Fibroblast of the conjunctiva (primary cell): Measurements from ENCODE around the gene PRCD.

ENCODE experiments used
- DNase-seq: peaks from one replicate; pipeline ENCODE4 v3.0.0-alpha.2; 2010; ENCODE audit warnings: low read depth

Gene PRCD

DNA sequence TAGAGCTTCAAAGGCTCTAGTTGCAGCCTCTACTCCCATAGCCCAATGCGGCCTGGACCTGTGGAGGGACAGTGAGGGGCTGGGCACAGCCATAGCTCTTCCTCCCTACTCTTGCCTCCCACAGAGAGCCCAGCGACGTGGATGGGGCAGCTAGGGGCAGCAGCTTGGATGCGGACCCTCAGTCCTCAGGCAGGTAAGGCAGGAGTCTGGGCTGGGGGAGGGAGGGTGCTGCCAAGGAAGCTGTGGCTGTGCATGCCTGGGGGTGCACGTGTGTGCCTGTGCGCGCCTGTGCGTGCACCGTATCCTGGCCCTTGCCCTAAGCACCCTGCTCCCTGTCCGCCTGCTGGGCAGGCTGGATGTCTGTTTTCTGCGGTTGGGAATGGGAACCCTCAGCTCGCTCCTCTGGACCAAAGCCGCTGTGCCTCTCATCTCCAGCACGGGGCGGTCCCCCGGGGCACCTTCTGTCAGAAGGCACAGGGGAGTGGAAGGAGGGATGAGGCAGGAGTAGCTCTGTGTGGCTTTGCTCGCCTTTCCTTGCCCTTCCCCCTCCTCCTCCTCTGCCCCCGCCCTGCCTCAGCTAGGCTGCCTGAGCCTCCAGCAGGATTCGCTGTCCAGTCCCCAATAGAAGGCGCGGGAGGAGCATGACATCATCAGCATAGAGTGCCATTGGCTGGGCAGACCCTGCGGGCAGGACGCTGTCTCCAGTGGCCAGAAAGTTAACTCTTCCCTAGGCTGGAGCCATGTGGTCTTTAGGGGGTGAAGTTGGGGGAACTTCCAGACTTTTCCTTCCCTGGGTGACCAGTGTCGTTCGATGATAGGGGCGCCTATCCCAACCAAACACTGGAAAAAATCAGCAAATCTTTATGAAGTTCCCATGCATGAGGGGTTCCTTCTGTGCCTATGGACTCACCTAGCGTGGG, 797 bp downstream of the PRCD start:
- peak; percentile 88 for DNase-seq

DNA sequence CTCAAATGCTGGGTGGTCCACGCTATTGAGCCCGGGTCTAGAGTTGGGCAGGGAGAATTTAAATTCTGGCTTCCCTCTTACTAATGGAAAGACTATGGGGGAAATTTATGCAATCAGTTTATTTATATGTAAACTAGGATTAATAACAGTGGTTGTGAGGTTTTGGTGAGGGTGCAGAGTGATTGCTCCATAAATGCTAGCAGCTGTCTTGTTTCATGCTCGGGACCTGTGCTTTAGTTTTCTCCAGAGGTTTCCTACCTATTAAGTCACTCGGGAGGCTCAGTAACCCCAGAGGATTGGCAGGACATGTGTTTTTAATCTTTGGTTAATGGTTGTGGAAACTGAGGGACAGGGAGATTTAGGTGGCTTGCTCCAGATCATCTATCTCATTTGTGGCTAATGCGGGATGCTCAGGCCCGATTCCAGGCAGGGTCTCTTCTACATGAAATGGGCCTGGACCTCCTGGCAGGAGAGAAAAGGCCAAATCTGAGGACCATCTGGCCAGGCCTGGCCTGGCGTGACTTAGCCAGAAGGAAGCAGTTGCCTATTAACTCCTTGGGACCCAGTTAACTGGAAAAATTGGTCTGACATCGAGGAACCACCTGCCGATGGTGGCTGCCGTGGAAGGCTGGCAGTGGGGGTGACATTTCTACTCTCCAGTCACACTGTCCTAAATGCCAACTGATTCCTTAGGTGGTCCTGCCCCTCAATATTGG, 2.1 kb downstream of the PRCD start:
- no peak for DNase-seq

- no peak for DNase-seq
These were observed 2.7 kb downstream of the PRCD start for GRCh38 chr17:76542566-76542971.

DNA sequence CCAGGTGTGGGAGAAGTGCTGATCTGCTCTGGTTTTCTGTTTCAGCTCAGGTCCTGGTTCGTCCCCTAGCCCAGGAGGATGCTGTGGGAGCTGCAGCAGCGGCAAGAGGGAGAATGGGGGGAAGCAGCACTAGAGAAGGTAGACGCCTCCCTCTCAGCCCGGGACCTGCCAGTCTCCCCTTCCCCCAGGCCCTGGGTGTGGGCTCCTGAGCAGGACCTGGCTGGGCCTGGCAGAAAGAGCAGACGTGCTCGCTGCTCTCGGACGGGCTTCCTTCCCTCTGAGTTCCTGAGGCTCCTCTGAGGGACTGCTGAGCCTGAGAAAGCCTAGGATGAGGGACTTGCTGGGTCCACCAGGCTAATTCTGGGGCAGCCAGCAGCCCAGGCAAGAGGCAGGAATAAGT, 3.1 kb downstream of the PRCD start:
- no peak for DNase-seq

- no peak for DNase-seq
These were observed 3.6 kb downstream of the PRCD start for GRCh38 chr17:76543482-76543825.

DNA sequence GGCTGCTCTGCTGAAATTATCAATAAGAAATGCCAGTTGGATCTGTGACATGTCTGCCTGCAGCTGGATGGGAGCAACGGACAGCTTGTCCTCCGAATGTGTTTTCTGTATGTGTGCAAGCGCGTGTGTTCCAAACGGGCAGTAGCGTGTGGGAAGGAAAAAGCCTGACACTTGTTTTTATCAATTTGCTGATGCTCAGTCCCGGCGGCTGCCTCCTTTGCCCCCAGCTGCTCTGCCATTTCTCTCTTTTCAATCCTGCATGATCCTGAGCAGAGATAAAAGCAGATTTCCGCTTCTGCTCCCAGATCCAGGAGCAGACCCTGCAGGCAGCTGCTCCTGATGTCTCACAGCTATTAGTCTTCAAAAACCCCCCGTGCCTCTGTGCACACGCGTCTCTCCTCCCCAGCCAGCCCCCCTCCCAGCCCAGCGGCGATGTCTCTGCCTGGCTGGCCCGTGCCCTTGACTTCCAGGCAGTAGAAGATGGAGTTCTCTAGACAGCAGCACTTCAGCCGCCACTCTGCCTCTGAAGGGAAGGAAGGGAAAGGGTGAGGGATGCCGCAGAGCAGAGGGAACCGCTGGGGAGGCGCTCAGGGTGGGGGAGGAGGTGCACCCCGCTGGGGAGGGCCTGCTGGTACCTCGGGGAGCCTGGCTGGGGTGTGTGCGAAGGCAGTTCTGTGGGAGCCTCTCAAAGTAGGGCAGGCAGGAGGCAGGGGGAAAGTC, 4.1 kb downstream of the PRCD start:
- DNase-seq: no peak

- no peak for DNase-seq
These were observed 4.9 kb downstream of the PRCD start for GRCh38 chr17:76544546-76545365.

- no peak for DNase-seq
These were observed 6.2 kb downstream of the PRCD start for GRCh38 chr17:76545918-76546555.

- no peak for DNase-seq
These were observed 6.8 kb downstream of the PRCD start for GRCh38 chr17:76546556-76547182.

- DNase-seq: peak; percentile 64
These were observed 7.4 kb downstream of the PRCD start for GRCh38 chr17:76547183-76547641.

DNA sequence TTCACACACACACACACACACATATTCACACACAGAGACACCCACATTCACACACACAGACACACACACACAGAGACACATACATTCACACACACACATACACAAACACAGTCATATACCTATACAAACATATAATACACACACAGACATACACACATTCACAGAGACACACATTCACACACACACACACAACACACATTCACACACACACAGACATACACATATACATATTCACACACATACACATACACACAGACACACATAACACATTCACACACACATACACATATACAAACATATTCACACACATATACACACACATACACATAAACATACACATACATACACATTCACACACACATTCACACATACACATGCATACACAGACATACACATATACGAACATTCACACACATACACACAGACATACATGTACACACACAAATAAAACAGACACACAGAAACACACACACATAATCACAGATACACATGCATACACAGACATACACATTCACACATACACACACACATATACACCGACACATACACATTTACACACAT, 7.9 kb downstream of the PRCD start:
- no peak for DNase-seq

DNA sequence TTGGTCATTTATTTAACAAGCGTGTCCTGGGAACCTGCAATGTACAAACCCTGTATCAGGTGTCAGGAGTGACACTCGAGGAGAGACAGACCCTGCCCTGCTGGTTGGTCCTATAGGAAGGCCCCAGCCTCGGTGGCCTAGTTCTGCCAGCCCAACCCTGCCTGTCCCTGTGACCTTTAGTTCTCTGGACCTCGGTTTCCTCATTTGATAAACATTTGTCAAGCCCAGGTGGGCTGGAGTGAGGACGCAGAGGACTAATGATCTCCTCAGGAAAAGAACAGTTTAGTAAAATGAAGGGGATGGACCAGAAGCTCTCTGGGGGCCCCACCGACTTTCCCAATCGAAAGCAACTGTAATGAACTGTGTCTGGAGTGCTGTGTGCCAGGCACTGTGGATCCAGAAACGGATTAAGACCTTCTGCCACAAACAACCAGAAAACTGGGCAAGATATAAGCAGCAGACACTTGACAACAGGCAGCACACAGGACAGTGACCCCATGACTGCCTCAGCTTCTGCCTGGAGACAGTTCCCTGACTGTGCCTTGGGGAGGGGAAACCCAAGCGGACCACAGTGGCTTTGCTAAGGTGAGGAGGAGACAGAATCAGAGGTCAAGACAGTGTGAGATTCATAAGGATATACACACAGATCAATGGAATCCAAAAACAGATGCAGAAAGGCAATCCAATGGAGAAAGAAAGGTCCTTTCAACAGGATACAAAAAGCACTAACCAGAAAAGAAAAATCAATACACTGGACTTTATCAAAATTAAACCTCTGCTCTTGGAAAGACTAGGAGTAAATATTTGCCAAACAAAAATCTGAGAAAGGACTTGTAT, 8.8 kb downstream of the PRCD start:
- DNase-seq: no peak

DNA sequence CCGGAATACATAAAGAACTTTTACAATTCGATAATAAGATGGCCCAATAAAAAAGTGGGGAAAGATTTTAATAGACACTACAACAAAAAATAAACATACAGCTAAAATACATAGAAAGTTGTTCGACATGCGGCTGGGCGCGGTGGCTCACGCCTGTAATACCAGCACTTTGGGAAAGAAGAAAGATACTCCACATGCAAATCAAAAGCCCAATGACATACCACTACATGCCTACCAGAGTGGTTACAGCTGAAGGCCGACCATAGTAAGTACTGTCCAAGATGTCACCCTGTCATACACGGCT, 9.3 kb downstream of the PRCD start:
- no peak for DNase-seq

DNA sequence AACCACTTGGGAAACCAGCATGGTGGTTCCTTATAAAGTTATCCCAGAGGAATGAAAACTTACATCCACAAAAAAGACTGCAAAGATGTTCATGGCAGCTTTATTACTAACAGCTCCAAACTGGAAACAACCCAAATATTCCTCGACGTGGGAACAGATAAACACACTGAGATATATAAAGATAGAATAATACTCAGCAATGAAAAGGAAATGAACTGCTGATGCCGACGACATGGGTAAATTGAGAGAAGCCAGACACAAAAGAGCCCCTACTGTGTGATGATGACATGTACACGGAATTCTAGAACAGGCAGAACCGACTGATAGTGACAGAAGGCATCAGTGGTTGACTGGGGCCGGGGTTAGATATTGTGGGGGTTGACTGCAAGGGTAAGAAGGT, 9.7 kb downstream of the PRCD start:
- no peak for DNase-seq

GRCh38 chr17:76550712-76551615, 11.1 kb downstream of the PRCD start:
- DNase-seq: no peak

DNA sequence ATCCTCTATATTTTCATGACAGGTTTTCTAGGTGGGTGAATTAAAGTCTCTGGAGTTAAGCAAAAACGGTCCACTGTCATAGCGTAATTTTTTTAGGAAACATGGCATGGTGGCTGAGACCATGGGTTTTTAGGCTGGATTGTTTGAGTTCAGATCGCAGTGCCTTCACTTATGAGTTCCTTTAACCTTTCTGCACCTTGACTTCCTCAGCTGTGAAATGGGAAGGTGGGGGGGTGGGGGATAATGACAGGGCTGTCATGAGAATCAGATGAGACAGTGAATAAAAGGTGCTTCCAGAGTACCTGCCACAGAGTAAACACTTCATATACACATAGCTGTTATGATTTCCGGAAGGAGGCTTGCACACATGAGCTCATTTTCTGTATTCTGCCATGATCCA, 11.8 kb downstream of the PRCD start:
- no peak for DNase-seq

GRCh38 chr17:76553178-76553908, 13.5 kb downstream of the PRCD start:
- DNase-seq: no peak

- DNase-seq: no peak
These were observed 14.3 kb downstream of the PRCD start for GRCh38 chr17:76554131-76554530.
